Measurements from ENCODE around the gene GINS3. TPM values are rescaled to one million over a fixed set of nuclear protein-coding genes. Genes with fewer than 3 reads are reported as not detected.
A peak's percentile ranks its signal among the peaks of the same experiment; 100 is the strongest.

GINS3 gene
- total RNA-seq, 1 experiment from 2014 or later: 22.0 TPM

DNA sequence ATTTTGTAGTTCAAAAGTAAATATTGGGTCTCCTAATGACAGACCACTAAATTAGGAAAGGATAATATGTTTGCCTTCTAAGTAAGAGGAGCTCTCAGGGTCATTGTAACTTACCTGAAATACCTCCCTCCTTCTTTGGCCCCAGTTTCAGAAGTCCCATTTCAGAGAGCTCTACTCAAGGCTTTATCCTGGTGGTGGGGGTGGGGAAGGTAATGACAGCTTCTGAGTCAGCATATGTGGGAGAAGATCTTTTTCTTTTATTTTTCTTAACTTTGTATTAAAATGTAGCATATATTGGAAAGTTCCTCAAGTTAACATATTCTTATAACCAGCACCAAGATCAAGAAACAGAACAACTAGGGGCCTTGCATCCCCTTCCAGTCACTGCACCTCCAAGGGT lies 16.9 kb upstream of the GINS3 start:
- H3K36me3 ChIP-seq (ENCODE audit: insufficient read depth, low read length, poor library complexity, severe bottlenecking): no peaks in the 10 kb centered on the region
- POLR2A ChIA-PET (ENCODE audit: low non-redundant PET): no interaction called here
- CTCF ChIA-PET: no interaction called here
- no peak overlapping the region for H3K27ac ChIP-seq (ENCODE audit: low read depth, low read length, poor library complexity, severe bottlenecking)
- no peaks in the 10 kb centered on the region for H3K9me3 ChIP-seq (ENCODE audit: low read depth, low read length, poor library complexity, severe bottlenecking)
- no peak for TF ChIP-seq EZH2 (IDR thresholded peaks at IDR 0.05; ENCODE audit: borderline replicate concordance, low read depth, low read length, poor library complexity, severe bottlenecking)
- TF ChIP-seq, protein P1, sequence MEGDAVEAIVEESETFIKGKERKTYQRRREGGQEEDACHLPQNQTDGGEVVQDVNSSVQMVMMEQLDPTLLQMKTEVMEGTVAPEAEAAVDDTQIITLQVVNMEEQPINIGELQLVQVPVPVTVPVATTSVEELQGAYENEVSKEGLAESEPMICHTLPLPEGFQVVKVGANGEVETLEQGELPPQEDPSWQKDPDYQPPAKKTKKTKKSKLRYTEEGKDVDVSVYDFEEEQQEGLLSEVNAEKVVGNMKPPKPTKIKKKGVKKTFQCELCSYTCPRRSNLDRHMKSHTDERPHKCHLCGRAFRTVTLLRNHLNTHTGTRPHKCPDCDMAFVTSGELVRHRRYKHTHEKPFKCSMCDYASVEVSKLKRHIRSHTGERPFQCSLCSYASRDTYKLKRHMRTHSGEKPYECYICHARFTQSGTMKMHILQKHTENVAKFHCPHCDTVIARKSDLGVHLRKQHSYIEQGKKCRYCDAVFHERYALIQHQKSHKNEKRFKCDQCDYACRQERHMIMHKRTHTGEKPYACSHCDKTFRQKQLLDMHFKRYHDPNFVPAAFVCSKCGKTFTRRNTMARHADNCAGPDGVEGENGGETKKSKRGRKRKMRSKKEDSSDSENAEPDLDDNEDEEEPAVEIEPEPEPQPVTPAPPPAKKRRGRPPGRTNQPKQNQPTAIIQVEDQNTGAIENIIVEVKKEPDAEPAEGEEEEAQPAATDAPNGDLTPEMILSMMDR (conservative IDR thresholded peaks at IDR 0.05; ENCODE audit: low read depth, low read length): no peak
- no peaks in the 10 kb centered on the region for H3K27me3 ChIP-seq (replicated peaks; ENCODE audit: insufficient read depth, low read depth, low read length, poor library complexity)
- no peak overlapping the region for H3K4me3 ChIP-seq (ENCODE audit: low read depth, low read length, poor library complexity, severe bottlenecking)
- intact Hi-C loops (cut with micrococcal nuclease; ENCODE audit: unreplicated experiment): no loop called here
- no peak for DNase-seq (ENCODE audit: low spot score)
- BruUV-seq (replicated peaks): no TSS peak
- H3K4me1 ChIP-seq (ENCODE audit: insufficient read depth, low read length, poor library complexity, severe bottlenecking): no peaks in the 10 kb centered on the region

DNA sequence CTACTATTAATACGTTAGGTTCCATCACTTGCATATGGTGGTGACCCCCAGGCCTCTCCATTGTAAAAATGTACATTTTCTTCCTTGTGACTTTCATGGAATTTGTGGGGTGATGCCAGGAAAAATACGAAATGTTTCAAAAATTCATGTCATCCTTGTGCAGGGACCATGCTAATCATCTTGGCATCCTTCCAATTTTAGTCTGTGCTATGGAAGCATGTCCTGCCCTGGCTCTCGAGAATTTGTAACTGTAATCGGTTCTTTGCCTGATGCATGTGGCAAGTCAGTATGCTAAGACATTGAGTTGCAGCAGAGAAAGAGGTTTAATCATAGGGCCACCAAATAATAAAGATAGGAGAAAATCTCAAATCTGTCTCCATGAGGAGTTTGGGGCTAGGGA lies 14.3 kb upstream of the GINS3 start:
- Histone ChIP-seq H3K36me3 (ENCODE audit: insufficient read depth, low read length, poor library complexity, severe bottlenecking) (no peaks in the 10 kb centered on the region), H3K9me3 (ENCODE audit: low read depth, low read length, poor library complexity, severe bottlenecking) (no peaks in the 10 kb centered on the region), H3K27ac (ENCODE audit: low read depth, low read length, poor library complexity, severe bottlenecking) (no peak overlapping the region), H3K4me1 (ENCODE audit: insufficient read depth, low read length, poor library complexity, severe bottlenecking) (no peaks in the 10 kb centered on the region), H3K4me3 (ENCODE audit: low read depth, low read length, poor library complexity, severe bottlenecking) (no peak overlapping the region), H3K27me3 (replicated peaks; ENCODE audit: insufficient read depth, low read depth, low read length, poor library complexity) (no peaks in the 10 kb centered on the region)
- ChIA-PET POLR2A (ENCODE audit: low non-redundant PET) (no interaction called here), CTCF (no interaction called here)
- peak; percentile 11 for DNase-seq (ENCODE audit: low spot score)
- BruUV-seq (replicated peaks): no TSS peak
- no peak for TF ChIP-seq EZH2 (IDR thresholded peaks at IDR 0.05; ENCODE audit: borderline replicate concordance, low read depth, low read length, poor library complexity, severe bottlenecking)
- TF ChIP-seq, protein P1 (conservative IDR thresholded peaks at IDR 0.05; ENCODE audit: low read depth, low read length): no peak
- intact Hi-C loops (cut with micrococcal nuclease; ENCODE audit: unreplicated experiment): no loop called here

DNA sequence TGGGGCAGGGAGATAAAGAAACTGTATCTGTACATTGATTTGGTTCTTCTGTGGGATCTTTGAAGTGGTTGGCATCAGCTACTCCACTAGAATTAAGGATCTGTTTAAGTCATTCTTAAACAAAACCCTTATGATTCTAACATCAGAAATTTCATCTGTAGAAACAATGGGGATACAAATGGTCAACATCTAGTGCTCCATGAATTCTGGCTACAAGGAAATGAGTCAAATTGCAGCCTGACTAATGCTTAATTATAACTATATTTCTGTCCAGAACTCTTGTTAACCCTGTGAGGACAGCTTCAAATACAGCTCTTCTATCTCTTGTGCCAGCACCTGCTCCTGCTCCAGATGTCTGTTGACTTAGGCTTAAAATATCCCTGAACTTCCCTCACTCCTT lies 13.9 kb upstream of the GINS3 start:
- CTCF ChIA-PET: no interaction called here
- intact Hi-C loops (cut with micrococcal nuclease; ENCODE audit: unreplicated experiment): no loop called here
- Histone ChIP-seq H3K27me3 (replicated peaks; ENCODE audit: insufficient read depth, low read depth, low read length, poor library complexity) (no peaks in the 10 kb centered on the region), H3K27ac (ENCODE audit: low read depth, low read length, poor library complexity, severe bottlenecking) (no peak overlapping the region), H3K4me3 (ENCODE audit: low read depth, low read length, poor library complexity, severe bottlenecking) (no peak overlapping the region), H3K36me3 (ENCODE audit: insufficient read depth, low read length, poor library complexity, severe bottlenecking) (no peaks in the 10 kb centered on the region), H3K9me3 (ENCODE audit: low read depth, low read length, poor library complexity, severe bottlenecking) (no peaks in the 10 kb centered on the region), H3K4me1 (ENCODE audit: insufficient read depth, low read length, poor library complexity, severe bottlenecking) (no peaks in the 10 kb centered on the region)
- no peak for DNase-seq (ENCODE audit: low spot score)
- no TSS peak for BruUV-seq (replicated peaks)
- TF ChIP-seq, protein P1 (conservative IDR thresholded peaks at IDR 0.05; ENCODE audit: low read depth, low read length): no peak
- no peak for TF ChIP-seq EZH2 (IDR thresholded peaks at IDR 0.05; ENCODE audit: borderline replicate concordance, low read depth, low read length, poor library complexity, severe bottlenecking)
- POLR2A ChIA-PET (ENCODE audit: low non-redundant PET): no interaction called here

Measured in A673 (cell line).